HG03280 (cell line): ENCODE measurements around the gene SAG.
A peak's percentile ranks its signal among the peaks of the same experiment; 100 is the strongest.

Experiments
- ATAC-seq: cut with Tn5 transposase; IDR thresholded peaks from one replicate; pipeline ENCODE4 v1.9.1; 2021; ENCODE audit warnings: mild to moderate bottlenecking, moderate library complexity; ENCODE audit not compliant: unreplicated experiment

SAG gene

GRCh38 chr2:233287871-233288270 is 19.7 kb upstream of the SAG start:
- no peak for ATAC-seq

- no peak for ATAC-seq
These were observed 19.0 kb upstream of the SAG start for GRCh38 chr2:233288663-233289062.

DNA sequence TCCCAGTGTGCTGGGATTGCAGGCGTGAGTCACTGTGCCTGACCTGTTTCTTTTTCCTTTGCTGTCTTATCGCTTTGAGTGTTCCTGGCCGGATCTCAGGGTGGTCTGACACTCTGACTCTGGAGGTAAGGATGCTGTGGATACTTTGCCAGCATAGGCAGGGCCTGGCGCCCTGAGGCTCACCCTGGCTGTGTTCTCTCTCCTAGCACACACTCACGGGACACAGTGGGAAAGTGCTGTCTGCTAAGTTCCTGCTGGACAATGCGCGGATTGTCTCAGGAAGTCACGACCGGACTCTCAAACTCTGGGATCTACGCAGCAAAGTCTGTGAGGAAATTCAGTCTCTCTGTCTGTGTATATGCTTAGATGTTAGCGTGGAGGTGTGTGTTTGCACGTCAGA is 18.0 kb upstream of the SAG start:
- no peak for ATAC-seq

DNA sequence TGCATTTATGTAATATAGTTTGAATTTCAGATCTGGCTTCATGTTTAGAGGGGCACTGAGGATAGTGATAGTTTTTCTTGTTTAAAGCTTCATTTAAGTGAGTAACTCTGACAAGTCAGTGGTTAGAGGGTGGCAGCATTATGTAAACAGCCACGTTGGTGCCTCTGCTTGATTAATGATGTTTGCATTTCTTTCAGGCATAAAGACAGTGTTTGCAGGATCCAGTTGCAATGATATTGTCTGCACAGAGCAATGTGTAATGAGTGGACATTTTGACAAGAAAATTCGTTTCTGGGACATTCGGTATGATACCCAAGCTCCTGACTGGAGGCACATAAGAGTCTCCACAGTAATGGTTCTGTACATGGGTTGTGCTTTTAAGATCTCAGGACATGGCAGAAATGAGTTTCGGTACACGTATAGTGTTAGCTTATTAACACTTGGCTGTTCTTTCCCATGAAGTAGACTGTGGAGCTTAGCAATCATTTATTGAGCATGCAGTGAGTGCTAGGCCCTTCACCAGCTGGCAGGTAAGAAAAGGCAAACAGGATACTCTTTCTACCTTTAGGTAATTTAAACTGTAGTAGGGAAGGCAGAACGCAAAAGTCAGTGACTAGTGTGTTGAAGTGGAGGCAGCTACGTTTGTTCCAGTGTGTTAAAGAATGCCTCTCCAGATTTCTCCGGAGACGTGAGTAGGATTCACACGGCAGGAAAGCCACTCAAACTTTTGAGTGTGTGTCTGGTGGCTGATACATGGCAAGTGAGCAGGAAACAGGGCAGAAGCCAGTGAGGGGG is 17.4 kb upstream of the SAG start:
- no peak for ATAC-seq

DNA sequence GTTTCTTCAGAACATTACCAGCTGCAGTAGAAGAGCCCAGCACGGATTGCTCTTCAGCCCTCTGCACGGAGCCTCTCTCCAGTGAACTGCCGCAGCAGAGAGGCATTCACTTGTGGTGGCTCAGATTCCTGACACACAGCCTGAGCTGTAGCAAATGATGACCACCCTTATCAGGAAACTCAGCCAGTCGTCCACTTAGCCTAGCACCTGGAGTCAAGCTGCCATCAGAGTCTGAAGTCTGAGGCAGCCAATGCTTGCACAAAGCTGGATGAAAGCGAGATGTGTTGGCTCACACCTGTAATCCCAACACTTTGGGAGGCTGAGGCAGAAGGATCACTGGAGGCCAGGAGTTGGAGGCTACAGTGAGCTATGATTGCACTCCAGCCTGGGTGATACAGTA is 11.7 kb upstream of the SAG start:
- no peak for ATAC-seq

DNA sequence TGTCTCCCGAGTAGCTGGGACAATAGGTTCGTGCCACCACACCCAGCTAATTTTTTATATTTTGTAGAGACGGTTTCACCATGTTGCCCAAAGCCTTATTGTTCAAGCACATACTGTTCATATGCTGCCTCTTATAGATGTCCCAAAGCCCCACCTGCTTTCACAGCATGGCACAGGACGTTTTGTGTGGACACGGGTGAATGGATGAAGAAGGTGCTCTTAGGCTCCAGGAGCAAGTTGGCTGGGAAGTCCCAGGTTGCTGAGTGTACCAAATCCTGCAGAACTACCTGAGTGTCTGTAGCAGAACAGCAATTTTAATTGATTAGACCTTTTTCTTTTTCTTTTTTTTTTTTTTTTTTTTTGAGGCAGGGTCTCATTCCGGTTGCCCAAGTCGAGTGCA is 10.5 kb upstream of the SAG start:
- no peak for ATAC-seq

DNA sequence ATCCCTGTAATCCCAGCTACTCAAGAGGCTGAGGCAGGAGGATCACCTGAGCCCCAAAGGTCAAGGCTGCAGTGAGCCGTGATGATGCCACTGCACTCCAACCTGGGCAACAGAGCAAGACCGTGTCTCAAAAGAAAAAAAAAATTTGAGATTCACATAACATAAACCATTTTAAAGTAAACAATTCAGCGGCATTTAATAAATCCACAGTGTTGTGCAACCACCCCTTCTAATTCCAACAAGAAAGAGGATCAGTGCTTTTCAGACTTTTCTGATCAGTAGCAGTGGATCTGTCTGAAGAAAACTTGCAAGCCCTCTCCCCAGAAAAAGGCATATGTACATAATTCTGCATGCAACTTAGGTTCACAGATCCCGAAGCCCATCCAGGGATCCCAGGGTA is 7.2 kb upstream of the SAG start:
- no peak for ATAC-seq

- ATAC-seq, result no peak
These were observed 6.4 kb upstream of the SAG start for GRCh38 chr2:233301248-233301647.

DNA sequence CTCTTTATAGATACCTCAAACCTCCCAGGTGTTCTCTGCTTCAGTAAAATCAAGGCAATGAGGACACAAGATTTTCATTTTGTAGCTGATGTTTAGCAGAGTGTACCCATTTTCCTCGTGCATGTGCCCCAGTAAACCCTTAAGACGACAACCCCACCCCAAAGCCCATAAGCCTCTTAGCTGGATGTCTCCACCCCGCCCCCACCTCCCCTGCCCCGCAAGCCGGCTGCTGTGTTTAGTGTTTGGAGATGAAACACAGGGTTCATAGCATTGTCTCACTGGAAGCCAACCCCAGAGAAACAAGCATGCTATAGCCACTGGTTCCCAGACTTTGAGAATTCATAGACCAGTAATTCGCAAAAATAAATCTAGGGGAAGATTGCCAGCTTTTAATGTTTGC is 5.8 kb upstream of the SAG start:
- ATAC-seq, result no peak

DNA sequence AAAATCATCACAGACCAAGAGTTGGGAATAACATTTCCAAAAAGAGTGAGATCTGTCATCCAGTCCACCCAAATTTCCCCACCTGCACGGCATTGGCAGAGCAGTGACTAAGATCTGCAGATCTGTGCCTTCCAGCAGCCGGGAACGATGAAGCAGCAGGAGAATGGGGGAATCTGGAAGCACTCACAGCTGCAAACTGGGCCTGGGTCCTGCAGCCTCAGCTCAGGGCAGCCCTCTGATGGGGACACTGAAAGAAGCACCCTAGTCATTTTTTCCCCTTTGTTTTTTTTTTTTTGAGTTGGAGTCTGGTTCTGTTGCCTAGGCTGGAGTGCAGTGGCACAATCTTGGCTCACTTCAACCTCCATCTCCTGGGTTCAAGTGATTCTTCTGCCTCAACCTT is 4.4 kb upstream of the SAG start:
- ATAC-seq, result no peak

- ATAC-seq, result no peak
These were observed 3.8 kb downstream of the SAG start for GRCh38 chr2:233311241-233311926.

DNA sequence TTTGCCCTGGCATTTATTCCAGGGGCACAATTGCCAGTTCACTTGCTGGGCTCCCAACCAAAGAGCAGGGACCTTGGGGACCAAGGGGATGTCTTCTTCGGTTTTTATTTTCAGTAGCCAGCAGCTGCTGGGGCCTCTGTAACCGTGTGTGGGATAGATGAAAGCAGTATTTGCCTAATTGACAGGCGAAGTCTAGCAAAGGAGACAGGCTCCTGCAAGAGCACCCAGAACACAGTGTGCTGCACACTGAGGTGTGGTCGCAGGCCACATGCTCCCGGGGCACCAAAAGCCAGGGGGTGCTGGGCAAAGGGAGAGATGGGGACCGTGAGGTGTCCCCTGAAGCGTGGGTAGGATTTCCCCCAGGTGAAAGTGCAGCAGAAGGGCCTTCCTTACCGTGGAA is 5.3 kb downstream of the SAG start:
- peak; percentile 50 for ATAC-seq

GRCh38 chr2:233314180-233314925 is 6.7 kb downstream of the SAG start:
- no peak for ATAC-seq

GRCh38 chr2:233317196-233317943 is 9.8 kb downstream of the SAG start:
- ATAC-seq, result no peak

DNA sequence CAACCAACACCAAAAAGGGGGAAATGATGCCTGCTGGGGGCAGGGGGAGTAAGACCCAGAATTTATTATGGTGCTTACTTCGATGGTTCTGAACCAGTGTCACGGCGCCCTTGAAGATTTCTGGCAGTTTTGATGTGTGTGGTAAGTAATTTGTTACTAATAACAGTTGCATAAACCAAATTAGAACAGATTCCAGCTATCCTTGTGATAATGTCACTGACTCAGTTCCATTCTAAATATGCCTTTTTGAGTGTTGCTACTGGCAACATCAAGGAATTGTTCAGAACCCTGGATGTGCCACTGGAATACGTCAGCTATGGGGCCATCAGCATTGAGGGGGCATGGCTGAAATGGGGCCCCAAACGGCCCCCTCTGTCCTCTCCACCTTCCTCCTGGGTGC is 11.6 kb downstream of the SAG start:
- ATAC-seq, result no peak

- no peak for ATAC-seq
These were observed 12.9 kb downstream of the SAG start for GRCh38 chr2:233320470-233320869.

- ATAC-seq, result no peak
These were observed 13.6 kb downstream of the SAG start for GRCh38 chr2:233321166-233321565.

GRCh38 chr2:233323851-233324250 is 16.2 kb downstream of the SAG start:
- no peak for ATAC-seq

DNA sequence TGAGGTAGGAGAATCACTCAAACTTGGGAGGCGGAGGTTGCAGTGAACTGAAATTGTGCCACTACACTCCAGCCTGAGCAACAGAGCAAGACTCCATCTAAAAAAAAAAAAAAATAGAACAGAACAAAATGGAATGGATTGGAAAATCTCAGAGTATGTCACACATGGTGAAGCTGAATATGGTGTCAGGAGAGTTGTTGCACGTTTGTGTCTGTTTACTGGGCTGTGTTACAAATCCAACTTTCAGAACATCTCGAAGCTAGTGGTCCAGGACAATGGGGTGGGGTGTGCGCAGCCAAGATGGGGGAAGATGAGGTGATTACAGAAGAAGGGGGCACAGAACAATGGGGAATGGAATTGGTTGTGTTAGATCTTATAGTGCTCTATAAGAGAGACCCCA is 17.6 kb downstream of the SAG start:
- ATAC-seq, result no peak

DNA sequence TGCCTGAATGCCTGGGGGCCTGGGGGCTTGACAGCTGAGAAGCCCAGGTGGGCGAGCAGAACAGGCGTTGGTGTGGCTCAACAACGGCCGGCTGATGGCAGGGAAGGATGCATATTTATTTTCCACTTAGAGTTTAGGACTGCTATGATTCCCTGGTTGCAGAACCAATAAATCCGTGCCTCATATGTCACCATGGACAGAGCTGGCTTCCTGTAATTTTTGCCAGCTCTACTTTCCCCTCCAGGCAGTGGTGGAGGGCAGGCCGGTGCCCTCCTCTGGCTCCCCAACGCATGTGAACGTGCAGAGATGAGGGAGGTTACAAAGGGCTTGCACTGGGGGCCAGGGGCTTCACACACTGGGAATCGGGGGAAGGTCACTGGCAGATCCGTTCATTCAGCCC is 18.2 kb downstream of the SAG start:
- no peak for ATAC-seq

DNA sequence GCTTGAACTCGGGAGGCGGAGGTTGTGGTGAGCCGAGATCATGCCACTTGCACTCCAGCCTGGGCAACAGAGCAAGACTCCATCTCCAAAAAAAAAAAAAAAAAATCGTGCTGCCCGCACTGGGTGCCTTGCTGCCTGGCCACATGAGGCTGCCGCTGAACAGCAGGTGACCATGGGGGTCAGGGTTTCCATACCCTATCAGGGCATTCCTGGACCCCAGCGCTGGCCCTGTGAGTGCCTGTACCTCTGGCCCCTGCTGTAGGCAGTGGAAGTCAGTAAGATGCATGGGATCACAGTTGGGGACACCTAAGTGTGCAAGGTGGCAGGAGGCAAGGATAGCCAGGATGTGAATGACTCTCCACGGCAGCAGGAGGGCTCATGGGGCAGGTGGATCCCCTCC is 18.9 kb downstream of the SAG start:
- no peak for ATAC-seq
